Measurements from ENCODE around the gene HIPK2.

Gene HIPK2

DNA sequence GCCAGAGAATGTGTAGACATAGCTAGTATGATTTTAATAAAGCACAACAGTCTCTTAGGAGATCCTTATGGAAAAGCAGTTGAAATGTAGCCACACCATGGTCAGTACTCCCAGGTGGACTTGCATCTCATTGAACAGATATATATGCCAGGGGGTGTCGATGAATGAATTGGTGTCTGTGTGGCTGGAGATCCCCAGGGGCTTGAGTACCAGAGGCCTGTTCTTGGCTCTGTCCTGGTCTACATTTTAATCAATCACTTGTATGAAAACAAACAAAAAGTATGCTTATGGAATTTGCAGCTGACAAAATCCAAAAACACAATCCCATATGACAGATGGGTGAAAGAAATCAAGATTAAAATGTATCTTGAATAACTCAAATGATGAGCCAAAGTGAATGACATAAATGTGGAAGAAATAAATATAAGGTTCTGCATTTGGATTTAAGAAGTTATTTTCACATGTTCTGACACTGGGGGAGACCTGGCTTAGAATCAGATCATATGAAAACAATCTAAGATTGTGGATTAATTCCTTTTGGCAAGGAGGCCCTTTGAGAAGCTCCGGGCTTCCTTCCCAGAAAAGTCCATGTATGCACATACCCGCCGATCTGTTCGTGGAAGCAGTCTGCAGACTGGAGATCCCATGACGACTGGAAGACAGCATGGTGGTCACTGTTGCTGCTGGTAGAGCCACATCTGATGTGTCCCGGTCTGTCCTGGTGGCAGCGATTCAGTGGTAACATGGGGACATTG lies 238.7 kb downstream of the HIPK2 start:
- DNase-seq (ENCODE audit: low read depth in 2 of 2) = no peak

GRCh38 chr7:139536152-139536551 lies 241.6 kb downstream of the HIPK2 start:
- no peak for DNase-seq (ENCODE audit: low read depth in 2 of 2)

DNA sequence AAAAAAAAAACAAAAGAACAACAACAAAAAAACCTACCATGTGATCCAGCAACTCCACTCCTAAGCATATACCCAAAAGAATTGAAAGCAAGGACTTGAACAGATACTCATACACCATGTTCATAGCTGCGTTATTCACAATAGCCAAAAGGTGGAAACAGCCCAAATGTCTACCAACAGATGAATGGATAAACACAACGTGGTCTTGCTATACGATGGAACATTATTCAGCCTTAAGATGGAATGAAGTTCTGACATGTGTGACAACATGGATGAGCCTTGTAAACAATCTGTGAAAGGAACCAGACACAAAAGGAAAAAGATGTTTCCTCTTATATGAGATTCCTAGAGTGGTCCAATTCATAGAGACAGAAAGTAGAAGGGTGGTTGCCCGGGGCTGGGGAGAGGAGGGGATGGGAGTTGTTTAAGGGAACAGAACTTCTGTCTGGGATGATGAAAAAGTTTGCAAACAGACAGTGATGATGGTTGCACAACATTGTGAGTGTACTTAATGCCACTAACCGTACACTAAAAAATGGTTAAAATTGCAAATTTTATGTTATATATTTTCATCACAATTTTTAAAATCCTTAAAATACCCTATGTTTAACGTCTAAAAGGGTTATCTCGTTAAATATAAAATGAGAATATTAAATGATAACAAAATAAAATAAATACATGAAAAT lies 242.7 kb downstream of the HIPK2 start:
- no peak for DNase-seq (ENCODE audit: low read depth in 2 of 2)

DNA sequence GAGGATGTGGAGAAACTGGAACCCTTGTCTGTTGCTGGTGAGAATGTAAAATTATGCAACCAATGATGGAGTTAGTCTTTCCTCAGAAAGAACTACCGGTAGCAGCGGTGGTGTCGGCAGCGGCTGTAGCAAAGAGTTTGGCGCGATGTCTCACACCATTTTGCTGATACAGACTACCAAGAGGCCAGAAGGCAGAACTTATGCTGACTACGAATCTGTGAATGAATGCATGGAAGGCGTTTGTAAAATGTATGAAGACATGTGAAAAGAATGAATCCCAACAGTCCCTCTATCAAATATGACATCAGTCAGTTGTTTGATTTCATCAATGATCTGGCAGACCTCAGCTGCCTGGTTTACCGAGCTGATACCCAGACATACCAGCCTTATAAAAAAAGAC lies 243.7 kb downstream of the HIPK2 start:
- DNase-seq (ENCODE audit: low read depth in 2 of 2) = no peak

DNA sequence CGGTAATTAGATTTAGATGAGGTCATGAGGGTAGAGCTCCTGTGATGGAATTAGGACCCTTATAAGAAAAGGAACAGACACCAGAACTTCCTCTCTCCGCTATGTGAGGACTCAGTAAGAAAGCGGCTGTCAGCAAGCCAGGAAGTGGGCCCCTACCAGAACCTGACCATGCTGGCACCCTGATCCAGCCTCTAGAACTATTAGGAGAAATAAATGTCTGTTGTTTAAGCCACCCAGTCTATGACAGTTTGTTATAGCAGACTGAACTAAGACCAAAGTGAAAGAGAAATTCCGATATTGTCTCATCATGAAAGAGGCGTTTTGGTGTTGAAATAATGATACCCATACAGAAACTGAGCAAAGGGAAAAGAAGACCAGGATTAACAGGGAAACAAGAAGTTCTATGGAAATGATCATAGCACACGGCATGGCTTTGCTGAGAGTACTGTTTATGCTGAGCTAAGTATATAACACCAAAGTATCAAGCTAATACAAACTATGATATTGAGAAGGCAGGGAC lies 245.1 kb downstream of the HIPK2 start:
- no peak for DNase-seq (ENCODE audit: low read depth in 2 of 2)

DNA sequence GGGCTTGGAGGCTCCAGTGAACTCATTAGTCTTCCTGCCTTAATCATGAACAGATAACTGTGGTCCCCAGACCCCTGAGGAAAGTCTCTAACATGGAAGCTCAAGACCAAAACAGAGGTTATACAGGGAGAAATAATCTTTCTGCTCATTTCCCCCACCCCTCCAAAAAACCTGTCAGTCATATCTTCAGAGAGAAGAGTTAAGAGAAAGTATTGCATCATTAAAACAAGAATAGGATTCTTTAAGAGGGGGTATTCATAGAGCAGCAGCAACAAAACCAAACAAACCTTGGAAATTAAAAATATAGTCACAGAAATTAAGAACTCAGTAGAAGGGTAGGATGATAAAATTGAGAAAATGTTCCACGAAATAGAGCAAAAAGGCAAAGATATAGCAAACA lies 246.7 kb downstream of the HIPK2 start:
- DNase-seq (ENCODE audit: low read depth in 2 of 2) = no peak

GRCh38 chr7:139526578-139527544 lies 250.9 kb downstream of the HIPK2 start:
- DNase-seq (ENCODE audit: low read depth in 2 of 2) = no peak

- DNase-seq (ENCODE audit: low read depth in 2 of 2) = no peak
These were observed 252.0 kb downstream of the HIPK2 start for GRCh38 chr7:139525750-139526149.

GRCh38 chr7:139525239-139525638 lies 252.6 kb downstream of the HIPK2 start:
- no peak for DNase-seq (ENCODE audit: low read depth in 2 of 2)

DNA sequence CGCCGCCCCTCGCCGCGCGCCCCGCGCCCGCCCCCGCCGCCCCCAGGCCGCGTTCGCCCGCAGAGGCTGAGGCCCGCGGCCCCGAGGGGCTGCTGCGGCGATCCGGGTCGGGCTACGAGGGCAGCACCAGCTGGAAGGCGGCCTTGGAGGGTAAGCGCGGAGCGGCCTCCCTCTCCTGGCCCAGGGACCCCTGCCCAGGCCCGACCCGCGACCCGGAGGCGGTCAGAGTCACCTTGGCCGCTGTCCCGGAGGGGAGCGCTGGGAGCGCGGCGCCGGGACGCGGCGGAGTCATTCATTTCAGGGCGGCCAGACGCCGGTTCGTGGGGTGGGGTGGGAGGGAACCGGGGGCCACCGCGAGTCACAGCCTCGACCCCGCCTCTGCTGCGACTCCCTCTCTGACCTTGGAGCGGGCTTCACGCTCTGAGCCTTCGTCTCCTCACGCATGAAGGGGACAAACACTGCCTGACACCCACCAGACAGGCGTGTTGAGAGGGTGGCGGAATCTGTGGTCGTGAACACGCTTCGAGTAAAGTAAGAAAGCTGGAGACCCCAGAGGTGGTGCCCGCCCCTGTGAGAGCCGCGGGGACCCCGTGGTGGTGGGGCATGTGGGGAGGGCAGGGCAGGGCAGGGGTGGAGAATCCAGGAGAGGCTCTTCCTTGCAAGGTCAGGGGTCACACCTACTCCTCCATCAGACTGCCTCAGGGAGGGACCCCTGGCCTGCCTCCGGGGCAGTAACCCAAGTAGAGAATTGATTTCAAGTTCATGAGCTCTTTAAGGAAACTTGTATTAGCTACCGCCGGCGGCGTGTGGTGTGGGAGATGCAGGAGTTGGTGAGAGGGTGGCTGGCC lies 253.6 kb downstream of the HIPK2 start:
- DNase-seq (ENCODE audit: low read depth in 2 of 2) = no peak

GRCh38 chr7:139523199-139523941 lies 254.4 kb downstream of the HIPK2 start, which contains the start of gene CLEC2L:
Gene CLEC2L, plus strand, starts transcription at chr7:139523685. Its CDS starts 243 bp downstream, at chr7:139523928.
- no peak for DNase-seq (ENCODE audit: low read depth in 2 of 2)

DNA sequence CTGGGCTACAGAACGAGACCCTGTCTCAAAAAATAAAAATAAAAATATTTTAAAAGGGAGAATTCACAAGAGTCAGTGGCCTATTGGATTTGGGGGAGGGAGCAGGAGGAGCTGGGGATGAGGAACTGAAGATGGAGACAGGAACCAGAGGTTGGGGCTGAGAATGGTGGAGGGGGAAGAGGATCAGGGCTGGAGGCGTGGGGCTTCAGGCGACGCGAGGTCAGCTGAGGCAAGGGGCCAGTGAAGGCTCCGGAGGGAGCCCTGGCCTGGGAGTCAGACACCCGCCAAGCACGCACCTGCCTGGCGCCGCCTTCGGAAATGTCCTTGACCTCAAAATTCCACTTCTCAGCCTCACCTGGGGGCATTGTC lies 255.0 kb downstream of the HIPK2 start:
- no peak for DNase-seq (ENCODE audit: low read depth in 2 of 2)

DNA sequence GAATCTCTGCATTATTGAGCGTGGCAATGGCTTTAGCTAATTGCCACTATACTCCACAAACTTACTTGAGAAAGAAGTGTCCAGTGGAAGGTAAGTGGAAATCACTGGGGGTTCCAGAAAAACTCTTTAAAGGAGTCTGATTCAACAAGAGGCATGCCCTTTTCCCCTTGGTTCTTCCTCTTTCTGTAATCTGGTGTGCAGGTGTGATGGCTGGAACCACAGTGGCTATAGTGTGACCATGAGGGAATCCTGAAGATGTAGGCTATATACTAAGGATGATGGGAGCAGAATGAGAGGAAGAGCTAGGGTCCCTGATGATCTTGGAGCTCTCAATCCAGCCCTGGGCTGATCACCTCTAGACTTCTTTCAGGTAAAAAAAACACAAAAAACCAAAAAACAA lies 256.4 kb downstream of the HIPK2 start:
- no peak for DNase-seq (ENCODE audit: low read depth in 2 of 2)

- no peak for DNase-seq (ENCODE audit: low read depth in 2 of 2)
These were observed 262.5 kb downstream of the HIPK2 start for GRCh38 chr7:139515266-139515665.

Measured in stimulated activated CD8-positive, alpha-beta memory T cell treated with anti-CD3 and anti-CD28 coated beads, Interleukin-15, amount 100 ng/mL, for 4 hours (primary cell).